IMR-90 (cell line): ENCODE measurements around the gene LCN10. TPM values are rescaled to one million over a fixed set of nuclear protein-coding genes. Genes with fewer than 3 reads are reported as not detected.
A peak's percentile ranks its signal among the peaks of the same experiment; 100 is the strongest.

Experiments
- ATAC-seq: fragments of 200-7000 bp; cut with Tn5 transposase; 2 replicates; pipeline ENCODE4 v1.9.1; 2020; ENCODE audit warnings: low read depth, mild to moderate bottlenecking, moderate library complexity
- BruUV-seq: library from RNA; stranded (reverse); fragments of 400-500 nt; replicated peaks from 2 replicates; lab custom pipeline; 2021; lab: Mats Ljungman, UMichigan
- CTCF ChIA-PET: fragments of 300-600 bp; formaldehyde crosslinking; extraction: SDS; loops from one replicate; lab custom pipeline; 2021; ENCODE audit warnings: antibody characterized with exemption; lab: Yijun Ruan, JAX
- POLR2A ChIA-PET: fragments of 300-600 bp; sonication (Branson Sonifier 250); formaldehyde crosslinking; loops from one replicate; lab custom pipeline; 2022; ENCODE audit warnings: antibody characterized with exemption; ENCODE audit not compliant: unreplicated experiment; lab: Charles Lee
- DNase-seq: peaks from one replicate; pipeline ENCODE4 v3.0.0; 2013
- H2AFZ ChIP-seq: replicated peaks from 2 replicates; pipeline ENCODE3; 2013; ENCODE audit warnings: low read length, mild to moderate bottlenecking; ENCODE audit not compliant: poor library complexity
- H2AK5ac ChIP-seq: 2 replicates; pipeline ENCODE4 v1.6.1; 2013; ENCODE audit warnings: low read depth, low read length, inconsistent platforms
- H2AK9ac ChIP-seq: replicated peaks from 2 replicates; pipeline ENCODE3; 2013; ENCODE audit warnings: mild to moderate bottlenecking, low read depth, low read length, moderate library complexity; ENCODE audit not compliant: poor library complexity
- H2BK120ac ChIP-seq: 2 replicates; pipeline ENCODE4 v1.6.1; 2013; ENCODE audit warnings: low read depth, low read length, inconsistent platforms
- H2BK15ac ChIP-seq: 3 replicates; pipeline ENCODE4 v1.6.1; 2013; ENCODE audit warnings: low read depth, low read length, inconsistent platforms
- H2BK20ac ChIP-seq: 2 replicates; pipeline ENCODE4 v1.6.1; 2013; ENCODE audit warnings: low read depth, mild to moderate bottlenecking, inconsistent platforms, low read length, moderate library complexity
- H2BK5ac ChIP-seq: 2 replicates; pipeline ENCODE4 v1.6.1; 2013; ENCODE audit warnings: mild to moderate bottlenecking, low read depth, low read length, inconsistent platforms; ENCODE audit not compliant: poor library complexity, severe bottlenecking
- H3K14ac ChIP-seq: replicated peaks from 2 replicates; pipeline ENCODE4 v1.6.1; 2013; ENCODE audit warnings: low read depth, low read length, inconsistent platforms
- H3K18ac ChIP-seq: 2 replicates; pipeline ENCODE4 v1.6.1; 2013; ENCODE audit warnings: low read depth, low read length, control low read depth
- H3K23ac ChIP-seq: 2 replicates; pipeline ENCODE4 v1.6.1; 2013; ENCODE audit warnings: low read depth, low read length, inconsistent platforms
- H3K27ac ChIP-seq: 2 replicates; pipeline ENCODE4 v1.5.1; 2013; ENCODE audit warnings: mild to moderate bottlenecking, control low read depth, low read length; ENCODE audit not compliant: insufficient read depth
- H3K27me3 ChIP-seq: 2 replicates; pipeline ENCODE4 v1.6.1; 2013; ENCODE audit warnings: low read length; ENCODE audit not compliant: control insufficient read depth, insufficient read depth
- H3K36me3 ChIP-seq: 2 replicates; pipeline ENCODE4 v1.6.1; 2013; ENCODE audit warnings: low read length, mixed read lengths; ENCODE audit not compliant: control insufficient read depth, insufficient read depth
- H3K4ac ChIP-seq: 2 replicates; pipeline ENCODE4 v1.6.1; 2013; ENCODE audit warnings: low read depth, low read length, inconsistent platforms
- H3K4me1 ChIP-seq: 2 replicates; pipeline ENCODE4 v1.6.1; 2013; ENCODE audit warnings: low read length, mixed read lengths; ENCODE audit not compliant: control insufficient read depth, insufficient read depth
- H3K4me2 ChIP-seq: 2 replicates; pipeline ENCODE4 v1.6.1; 2013; ENCODE audit warnings: low read depth, mild to moderate bottlenecking, control low read depth, low read length, moderate library complexity
- H3K4me3 ChIP-seq: 2 replicates; pipeline ENCODE4 v1.5.1; 2013; ENCODE audit warnings: low read depth, mild to moderate bottlenecking, control low read depth, low read length, moderate library complexity; ENCODE audit not compliant: insufficient read depth
- H3K56ac ChIP-seq: 2 replicates; pipeline ENCODE4 v1.6.1; 2013; ENCODE audit warnings: low read length, inconsistent platforms; ENCODE audit not compliant: insufficient read depth; ENCODE audit errors: extremely low read depth
- H3K79me1 ChIP-seq, 2 experiments: 2 replicates each; pipeline ENCODE4 v1.6.1; 2013; ENCODE audit warnings: low read length in 2 of 2, inconsistent platforms in 1 of 2, low read depth in 1 of 2
- H3K9ac ChIP-seq: 2 replicates; pipeline ENCODE4 v1.6.1; 2013; ENCODE audit warnings: low read depth, low read length, control low read depth
- H3K9me1 ChIP-seq: 2 replicates; pipeline ENCODE4 v1.6.1; 2013; ENCODE audit warnings: low read length, inconsistent platforms; ENCODE audit not compliant: insufficient read depth
- H3K9me3 ChIP-seq: 2 replicates; pipeline ENCODE4 v1.6.1; 2013; ENCODE audit warnings: low read length; ENCODE audit not compliant: control insufficient read depth, insufficient read depth
- H4K20me1 ChIP-seq: 2 replicates; pipeline ENCODE4 v1.6.1; 2013; ENCODE audit warnings: low read length, inconsistent platforms; ENCODE audit not compliant: insufficient read depth
- H4K5ac ChIP-seq: 2 replicates; pipeline ENCODE4 v1.6.1; 2013; ENCODE audit warnings: mild to moderate bottlenecking, low read depth, low read length, control low read depth
- H4K8ac ChIP-seq, 2 experiments: 2 replicates each; pipeline ENCODE4 v1.6.1; 2013; ENCODE audit warnings: low read depth in 2 of 2, low read length in 2 of 2, control low read depth in 1 of 2, inconsistent platforms in 1 of 2
- H4K91ac ChIP-seq: 2 replicates; pipeline ENCODE4 v1.6.1; 2013; ENCODE audit warnings: low read depth, low read length, inconsistent platforms; ENCODE audit not compliant: insufficient read depth
- BHLHE40 ChIP-seq: fragments of 150-350 bp; IDR thresholded peaks from 2 replicates; pipeline ENCODE4 v1.6.1; 2016; ENCODE audit warnings: mild to moderate bottlenecking, low read depth, low read length
- CEBPB ChIP-seq: IDR thresholded peaks from 2 replicates; pipeline ENCODE4 v1.6.1; 2012; ENCODE audit warnings: low read depth, low read length, improper control_type of control experiment
- CHD1 ChIP-seq: IDR thresholded peaks from 2 replicates; pipeline ENCODE4 v1.6.1; 2012; ENCODE audit warnings: low read depth, low read length, improper control_type of control experiment
- CTCF ChIP-seq: conservative IDR thresholded peaks from 2 replicates; pipeline ENCODE4 v1.5.1; 2012; ENCODE audit warnings: mild to moderate bottlenecking, low read depth, low read length, improper control_type of control experiment
- ELK1 ChIP-seq: fragments of 150-350 bp; IDR thresholded peaks from 2 replicates; pipeline ENCODE4 v1.6.1; 2016; ENCODE audit warnings: low read depth, mild to moderate bottlenecking, low read length, moderate library complexity, borderline replicate concordance
- FOS ChIP-seq: fragments of 150-350 bp; IDR thresholded peaks from 2 replicates; pipeline ENCODE4 v1.6.1; 2016; ENCODE audit warnings: low read depth, low read length
- MAFK ChIP-seq: IDR thresholded peaks from 2 replicates; pipeline ENCODE4 v1.6.1; 2012; ENCODE audit warnings: low read depth, low read length, improper control_type of control experiment
- MAZ ChIP-seq: IDR thresholded peaks from 2 replicates; pipeline ENCODE4 v1.6.1; 2012; ENCODE audit warnings: low read depth, mild to moderate bottlenecking, low read length, improper control_type of control experiment, moderate library complexity, borderline replicate concordance
- MXI1 ChIP-seq: IDR thresholded peaks from 2 replicates; pipeline ENCODE4 v1.6.1; 2012; ENCODE audit warnings: low read depth, mild to moderate bottlenecking, low read length, moderate library complexity, borderline replicate concordance
- NFE2L2 ChIP-seq: fragments of 150-350 bp; IDR thresholded peaks from 2 replicates; pipeline ENCODE4 v1.6.1; 2016; ENCODE audit warnings: low read depth, mild to moderate bottlenecking, low read length
- POLR2A ChIP-seq: IDR thresholded peaks from 2 replicates; pipeline ENCODE4 v1.6.1; 2012; ENCODE audit warnings: mild to moderate bottlenecking, low read depth, low read length
- RAD21 ChIP-seq: IDR thresholded peaks from 2 replicates; pipeline ENCODE4 v1.6.1; 2012; ENCODE audit warnings: low read length, improper control_type of control experiment
- RCOR1 ChIP-seq: IDR thresholded peaks from 2 replicates; pipeline ENCODE4 v1.6.1; 2012; ENCODE audit warnings: mild to moderate bottlenecking, low read length, improper control_type of control experiment; ENCODE audit not compliant: insufficient replicate concordance
- RFX5 ChIP-seq: IDR thresholded peaks from 2 replicates; pipeline ENCODE4 v1.8.0; 2012; ENCODE audit warnings: low read depth, mild to moderate bottlenecking, low read length, moderate library complexity
- SMC3 ChIP-seq: fragments of 150-350 bp; IDR thresholded peaks from 2 replicates; pipeline ENCODE4 v1.6.1; 2016; ENCODE audit warnings: low read depth, mild to moderate bottlenecking, antibody characterized with exemption, low read length, moderate library complexity
- USF2 ChIP-seq: fragments of 150-350 bp; IDR thresholded peaks from 2 replicates; pipeline ENCODE4 v1.6.1; 2017; ENCODE audit warnings: mild to moderate bottlenecking, antibody characterized with exemption, low read length, low read depth
- WGBS, 2 experiments: methylation state at CpG; one replicate each; pipeline versions ENCODE4 v1.1.5 to v1.1.7; 2013; ENCODE audit warnings: missing lambda C conversion rate in 2 of 2; ENCODE audit not compliant: insufficient read length in 1 of 2; ENCODE audit errors: extremely low coverage in 2 of 2; 5-methylcytosine and 5-hydroxymethylcytosine counted together
- dilution Hi-C: fragments of 300-500 bp; cut with HindIII; formaldehyde crosslinking; loops from one replicate; pipeline ENCODE4 v1.14.3; 2018; ENCODE audit warnings: low sequenced_read_pairs; ENCODE audit not compliant: unreplicated experiment
- in situ Hi-C: fragments of 300-500 bp; cut with MboI; formaldehyde crosslinking; loops from 3 replicates; pipeline ENCODE4 v1.14.3; 2019; ENCODE audit warnings: low sequenced_read_pairs, inconsistent platforms, mixed read lengths
- intact Hi-C: fragments of 100-400 bp; cut with micrococcal nuclease; formaldehyde crosslinking; loops from 2 replicates; pipeline ENCODE4 v1.10.0; 2022
- polyA plus RNA-seq, 3 experiments: library from polyadenylated mRNA; depleted of rRNA; stranded (reverse); fragments of >200 nt; gene quantifications; 2 replicates each; pipeline ENCODE4 v1.2.3, GENCODE V29; 2012; ENCODE audit warnings: low replicate concordance in 1 of 3
- total RNA-seq: library from RNA; depleted of rRNA; stranded (reverse); fragments of >200 nt; gene quantifications from 2 replicates; pipeline ENCODE4 v1.2.3, GENCODE V29; 2012

LCN10 gene
- total and polyA plus RNA-seq, 2 of the 4 experiments (the other 2 are of a cell fraction), result not detected

- Histone ChIP-seq H2BK120ac (no peak overlapping the region), H3K56ac (no peak overlapping the region), H4K91ac (no peak overlapping the region), H3K9me3 (no peaks in the 10 kb centered on the region), H3K9me1 (peaks cover 15% of the 10 kb centered on the region), H3K79me1 (peaks cover 22 to 78% of the 10 kb centered on the region in 2 experiments), H3K4me2 (peak overlapping the region; percentile 93), H4K8ac (no peak overlapping the region), H2AK9ac (no peak overlapping the region), H3K9ac (peak overlapping the region; percentile 90; the same call in 1 of the 2 replicates), H3K27me3 (no peaks in the 10 kb centered on the region), H3K23ac (peak overlapping the region; percentile 54; the same call in 1 of the 2 replicates), H3K18ac (no peak overlapping the region), H2AFZ (no peak overlapping the region), H2BK5ac (no peak overlapping the region), H4K5ac (no peak overlapping the region), H2BK15ac (no peak overlapping the region), H3K14ac (no peak overlapping the region), H3K4me1 (peaks cover 18% of the 10 kb centered on the region), H3K4ac (no peak overlapping the region), H4K20me1 (peaks cover 68% of the 10 kb centered on the region), H3K36me3 (peaks cover 48% of the 10 kb centered on the region), H2BK20ac (no peak overlapping the region), H3K27ac (peak overlapping the region; percentile 18), H3K4me3 (0 out of 2 replicates have a peak overlapping the region, but pooled peaks have one; percentile 0), H2AK5ac (peak overlapping the region; percentile 9; the same call in 1 of the 2 replicates)
- BruUV-seq, result no TSS peak
- dilution Hi-C loops (no loop called here), in situ Hi-C loops (no loop called here), intact Hi-C loops (loop anchor here (1.0 kb wide), 1 partner anchor 30 kb away; no protein-coding TSS in a partner anchor)
- DNase-seq (no peak), ATAC-seq (no peak)
- 86% methylated on average over 14 of the region's 16 CpGs; no CpG with 5 or more reads in 1 of the 2 experiments for WGBS, 2 experiments
- ChIA-PET POLR2A (no interaction called here), CTCF (no interaction called here)
- TF ChIP-seq BHLHE40 (no peak), ELK1 (no peak), RFX5 (no peak), CTCF (no peak), NFE2L2 (no peak), CHD1 (no peak), USF2 (no peak), MAFK (no peak), FOS (no peak), CEBPB (no peak), POLR2A (no peak), RAD21 (no peak), MAZ (no peak), RCOR1 (no peak), MXI1 (no peak), SMC3 (no peak)
Observed at GRCh38 chr9:136726118-136726517, 16.6 kb downstream of the LCN10 start.
